Fibroblast of villous mesenchyme (primary cell): ENCODE data around the gene TTYH2. TPM values are rescaled to one million over a fixed set of nuclear protein-coding genes. Genes with fewer than 3 reads are reported as not detected.

Experiments used
- DNase-seq: peaks from one replicate; pipeline ENCODE4 v3.0.0-alpha.2; 2010; ENCODE audit warnings: low read depth
- H3K4me3 ChIP-seq: 2 replicates; pipeline ENCODE4 v1.5.1; 2011; ENCODE audit warnings: low read depth, mild to moderate bottlenecking, low read length
- CTCF ChIP-seq: IDR thresholded peaks from 2 replicates; pipeline ENCODE4 v1.5.1; 2012; ENCODE audit warnings: low read depth, mild to moderate bottlenecking, low read length; ENCODE audit not compliant: insufficient read depth
- total RNA-seq: library from RNA; depleted of rRNA; stranded (reverse); fragments of >200 nt; gene quantifications from 2 replicates; pipeline ENCODE4 v1.2.3, GENCODE V29; 2012

TTYH2 gene
- total RNA-seq, 1 donor, result 1.3 TPM

- no peak for TF ChIP-seq CTCF
- no peak for DNase-seq
- no peak overlapping the region for H3K4me3 ChIP-seq
Observed at GRCh38 chr17:74220946-74221818, 7.8 kb downstream of the TTYH2 start.

- no peak for TF ChIP-seq CTCF
- no peak for DNase-seq
- no peak overlapping the region for H3K4me3 ChIP-seq
Observed at GRCh38 chr17:74222399-74222798, 9.0 kb downstream of the TTYH2 start.

GRCh38 chr17:74223901-74224300 lies 10.5 kb downstream of the TTYH2 start:
- DNase-seq, result no peak
- TF ChIP-seq CTCF, result no peak
- no peak overlapping the region for H3K4me3 ChIP-seq

- no peak overlapping the region for H3K4me3 ChIP-seq
- no peak for TF ChIP-seq CTCF
- DNase-seq, result no peak
Observed at GRCh38 chr17:74224959-74225725, 11.8 kb downstream of the TTYH2 start.

- H3K4me3 ChIP-seq, result no peak overlapping the region
- no peak for DNase-seq
- no peak for TF ChIP-seq CTCF
Observed at GRCh38 chr17:74226252-74226651, 12.9 kb downstream of the TTYH2 start.

GRCh38 chr17:74227271-74228080 lies 14.1 kb downstream of the TTYH2 start:
- DNase-seq, result no peak
- no peak for TF ChIP-seq CTCF
- no peak overlapping the region for H3K4me3 ChIP-seq
